ENCODE measurements around the gene CDC25B. TPM values are rescaled to one million over a fixed set of nuclear protein-coding genes. Genes with fewer than 3 reads are reported as not detected.
A peak's percentile ranks its signal among the peaks of the same experiment; 100 is the strongest.

CDC25B gene
- polyA plus RNA-seq, 1 experiment: 58.9 TPM

DNA sequence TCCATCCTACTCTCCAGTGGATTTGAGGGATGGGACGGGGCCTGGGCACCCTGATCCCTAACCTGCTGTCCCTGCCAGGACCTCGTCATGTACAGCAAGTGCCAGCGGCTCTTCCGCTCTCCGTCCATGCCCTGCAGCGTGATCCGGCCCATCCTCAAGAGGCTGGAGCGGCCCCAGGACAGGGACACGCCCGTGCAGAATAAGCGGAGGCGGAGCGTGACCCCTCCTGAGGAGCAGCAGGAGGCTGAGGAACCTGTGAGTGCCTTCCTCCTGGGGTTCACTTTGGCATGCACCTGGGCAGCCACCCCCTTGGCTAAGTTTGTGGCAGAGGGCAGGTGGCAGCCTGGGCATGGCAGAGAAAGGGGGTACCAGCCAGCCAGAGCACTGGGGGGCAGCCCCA, 5.7 kb downstream of the CDC25B start:
- TF ChIP-seq, protein P1, sequence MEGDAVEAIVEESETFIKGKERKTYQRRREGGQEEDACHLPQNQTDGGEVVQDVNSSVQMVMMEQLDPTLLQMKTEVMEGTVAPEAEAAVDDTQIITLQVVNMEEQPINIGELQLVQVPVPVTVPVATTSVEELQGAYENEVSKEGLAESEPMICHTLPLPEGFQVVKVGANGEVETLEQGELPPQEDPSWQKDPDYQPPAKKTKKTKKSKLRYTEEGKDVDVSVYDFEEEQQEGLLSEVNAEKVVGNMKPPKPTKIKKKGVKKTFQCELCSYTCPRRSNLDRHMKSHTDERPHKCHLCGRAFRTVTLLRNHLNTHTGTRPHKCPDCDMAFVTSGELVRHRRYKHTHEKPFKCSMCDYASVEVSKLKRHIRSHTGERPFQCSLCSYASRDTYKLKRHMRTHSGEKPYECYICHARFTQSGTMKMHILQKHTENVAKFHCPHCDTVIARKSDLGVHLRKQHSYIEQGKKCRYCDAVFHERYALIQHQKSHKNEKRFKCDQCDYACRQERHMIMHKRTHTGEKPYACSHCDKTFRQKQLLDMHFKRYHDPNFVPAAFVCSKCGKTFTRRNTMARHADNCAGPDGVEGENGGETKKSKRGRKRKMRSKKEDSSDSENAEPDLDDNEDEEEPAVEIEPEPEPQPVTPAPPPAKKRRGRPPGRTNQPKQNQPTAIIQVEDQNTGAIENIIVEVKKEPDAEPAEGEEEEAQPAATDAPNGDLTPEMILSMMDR (IDR thresholded peaks at IDR 0.05; ENCODE audit: low read depth, low read length): no peak
- no peak overlapping the region for H3K4me3 ChIP-seq (ENCODE audit: low read depth, low read length)
- POLR2A ChIA-PET: no interaction called here

DNA sequence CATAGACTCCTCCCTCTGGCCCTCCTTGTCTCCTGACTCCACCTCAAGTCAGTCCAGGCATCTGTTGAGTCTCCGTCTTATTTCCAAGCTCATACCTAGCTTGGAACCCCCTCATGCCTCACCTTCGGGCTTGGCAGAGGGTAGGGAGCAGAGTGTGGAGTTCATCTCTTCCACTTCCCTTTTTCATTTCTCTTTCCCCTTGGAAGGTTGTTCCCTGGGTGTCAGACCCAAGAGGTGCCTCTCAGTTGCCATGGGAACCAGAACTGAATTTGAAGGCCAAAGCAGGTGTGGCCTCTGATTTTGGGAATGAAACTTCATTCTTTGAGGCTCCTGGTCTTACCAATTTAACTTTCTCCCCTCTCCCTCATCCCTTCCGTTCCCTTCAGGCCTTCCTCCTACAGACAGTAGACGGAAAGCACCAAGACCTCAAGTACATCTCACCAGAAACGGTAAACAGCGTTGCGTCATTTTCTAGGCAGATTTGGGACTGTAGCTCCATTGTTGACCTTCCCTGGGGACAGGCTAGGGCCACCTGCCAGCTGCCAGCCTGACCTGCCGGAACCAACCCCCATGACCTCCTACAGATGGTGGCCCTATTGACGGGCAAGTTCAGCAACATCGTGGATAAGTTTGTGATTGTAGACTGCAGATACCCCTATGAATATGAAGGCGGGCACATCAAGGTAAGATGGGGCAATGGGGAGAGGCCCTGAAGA, 6.6 kb downstream of the CDC25B start:
- CTCF ChIA-PET: interaction anchor here (2.8 kb wide), 1 partner anchor 16 kb away, joined by 8 read pairs; no protein-coding TSS in a partner anchor
- POLR2A ChIA-PET: no interaction called here
- Histone ChIP-seq H3K4me3 (ENCODE audit: low read depth, low read length) (no peak overlapping the region), H3K27me3 (ENCODE audit: control insufficient read depth, insufficient read depth, low read length) (no peaks in the 10 kb centered on the region), H3K9me3 (ENCODE audit: control insufficient read depth, insufficient read depth, low read length) (no peaks in the 10 kb centered on the region; the same call in 1 of the 2 replicates), H3K27ac (ENCODE audit: low read depth, low read length) (no peak overlapping the region)
- DNase-seq (ENCODE audit: low read depth, low spot score): no peak
- TF ChIP-seq, protein P1 (IDR thresholded peaks at IDR 0.05; ENCODE audit: low read depth, low read length): no peak

More for the DNA sequence above, 5.7 kb downstream of the CDC25B start:
- Histone ChIP-seq H3K27me3 (ENCODE audit: control insufficient read depth, insufficient read depth, low read length) (no peaks in the 10 kb centered on the region), H3K9me3 (ENCODE audit: control insufficient read depth, insufficient read depth, low read length) (no peaks in the 10 kb centered on the region; the same call in 1 of the 2 replicates), H3K27ac (ENCODE audit: low read depth, low read length) (no peak overlapping the region)
- no peak for DNase-seq (ENCODE audit: low read depth, low spot score)
- CTCF ChIA-PET: no interaction called here

DNA sequence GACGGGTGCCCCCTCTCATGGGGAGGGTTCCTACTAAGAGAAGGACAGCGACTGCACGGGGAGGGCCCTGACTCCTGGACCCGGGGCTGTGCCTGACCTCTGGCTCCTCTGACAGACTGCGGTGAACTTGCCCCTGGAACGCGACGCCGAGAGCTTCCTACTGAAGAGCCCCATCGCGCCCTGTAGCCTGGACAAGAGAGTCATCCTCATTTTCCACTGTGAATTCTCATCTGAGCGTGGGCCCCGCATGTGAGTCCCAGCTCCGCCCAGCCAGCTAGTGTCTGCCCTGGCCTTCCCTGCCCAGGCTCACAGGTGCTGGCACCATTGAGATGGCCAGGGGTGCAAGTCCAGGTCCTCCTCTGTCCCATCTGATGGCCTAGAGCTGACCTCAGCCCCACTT, 7.2 kb downstream of the CDC25B start:
- Histone ChIP-seq H3K27ac (ENCODE audit: low read depth, low read length) (no peak overlapping the region), H3K27me3 (ENCODE audit: control insufficient read depth, insufficient read depth, low read length) (no peaks in the 10 kb centered on the region), H3K9me3 (ENCODE audit: control insufficient read depth, insufficient read depth, low read length) (no peaks in the 10 kb centered on the region; the same call in 1 of the 2 replicates), H3K4me3 (ENCODE audit: low read depth, low read length) (no peak overlapping the region)
- TF ChIP-seq, protein P1 (IDR thresholded peaks at IDR 0.05; ENCODE audit: low read depth, low read length): no peak
- ChIA-PET POLR2A (no interaction called here), CTCF (interaction anchor here (2.8 kb wide), 1 partner anchor 15 kb away, joined by 8 read pairs; no protein-coding TSS in a partner anchor)
- DNase-seq (ENCODE audit: low read depth, low spot score): no peak

DNA sequence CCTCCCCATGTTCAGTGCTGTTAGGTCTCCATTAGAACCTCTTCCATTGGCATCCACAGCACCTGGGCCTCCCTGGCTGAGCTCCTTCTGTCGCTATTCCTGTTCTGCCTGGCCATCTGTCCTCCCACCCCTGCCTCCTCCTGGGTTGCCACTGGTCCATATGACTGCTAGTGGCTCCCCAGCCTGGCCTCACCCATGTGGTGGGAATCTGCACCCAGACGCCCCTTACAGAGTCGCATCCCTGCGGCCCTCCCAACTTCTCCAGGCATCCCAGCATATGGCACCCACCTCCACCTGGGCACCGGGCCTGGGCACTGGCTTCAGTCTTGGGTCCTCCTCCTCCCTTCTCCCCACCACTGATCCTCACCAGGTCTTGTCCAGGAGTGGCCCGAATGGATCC, 7.7 kb downstream of the CDC25B start:
- DNase-seq (ENCODE audit: low read depth, low spot score): no peak
- peak overlapping the region; percentile 57 for H3K27ac ChIP-seq (ENCODE audit: low read depth, low read length)
- H3K27me3 ChIP-seq (ENCODE audit: control insufficient read depth, insufficient read depth, low read length): no peaks in the 10 kb centered on the region
- TF ChIP-seq, protein P1 (IDR thresholded peaks at IDR 0.05; ENCODE audit: low read depth, low read length): no peak
- CTCF ChIA-PET: interaction anchor here (2.8 kb wide), 1 partner anchor 15 kb away, joined by 8 read pairs; no protein-coding TSS in a partner anchor
- POLR2A ChIA-PET: interaction anchor here (2.1 kb wide), 1 partner anchor 8 kb away, joined by 5 read pairs; the partner anchor contains the start of gene CDC25B
- H3K9me3 ChIP-seq (ENCODE audit: control insufficient read depth, insufficient read depth, low read length): no peaks in the 10 kb centered on the region; the same call in 1 of the 2 replicates
- no peak overlapping the region for H3K4me3 ChIP-seq (ENCODE audit: low read depth, low read length)

DNA sequence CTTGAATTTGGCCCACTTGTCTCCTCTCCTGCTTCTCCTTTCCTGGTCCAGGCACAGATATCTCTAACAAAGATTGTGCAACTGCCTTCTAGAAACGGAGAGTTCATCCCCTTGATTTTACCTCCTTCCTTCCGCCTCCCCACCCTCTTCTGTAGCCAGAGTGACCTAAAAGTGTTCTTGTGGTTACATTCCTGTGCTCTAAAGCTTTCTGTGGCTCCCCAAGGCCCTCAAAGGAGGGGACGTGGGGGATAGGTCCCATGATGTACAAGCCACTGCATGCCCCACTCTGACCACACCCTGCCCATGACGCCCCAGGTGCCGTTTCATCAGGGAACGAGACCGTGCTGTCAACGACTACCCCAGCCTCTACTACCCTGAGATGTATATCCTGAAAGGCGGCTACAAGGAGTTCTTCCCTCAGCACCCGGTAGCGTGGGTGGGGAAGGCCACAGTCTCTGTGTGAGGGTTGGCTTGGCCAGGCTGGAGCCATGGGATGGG, 8.2 kb downstream of the CDC25B start:
- DNase-seq (ENCODE audit: low read depth, low spot score): no peak
- H3K9me3 ChIP-seq (ENCODE audit: control insufficient read depth, insufficient read depth, low read length): no peaks in the 10 kb centered on the region; the same call in 1 of the 2 replicates
- ChIA-PET CTCF (interaction anchor here (1.6 to 2.8 kb wide), 2 partner anchors 14 to 17 kb away, joined by 5 to 8 read pairs; partner anchors contain the start of gene AP5S1), POLR2A (interaction anchor here (2.1 kb wide), 1 partner anchor 8 kb away, joined by 5 read pairs; the partner anchor contains the start of gene CDC25B)
- no peaks in the 10 kb centered on the region for H3K27me3 ChIP-seq (ENCODE audit: control insufficient read depth, insufficient read depth, low read length)
- H3K27ac ChIP-seq (ENCODE audit: low read depth, low read length): peak overlapping the region; percentile 57
- H3K4me3 ChIP-seq (ENCODE audit: low read depth, low read length): no peak overlapping the region
- TF ChIP-seq, protein P1 (IDR thresholded peaks at IDR 0.05; ENCODE audit: low read depth, low read length): no peak
